ENCODE data around the gene TEKTIP1.

The TEKTIP1 gene

DNA sequence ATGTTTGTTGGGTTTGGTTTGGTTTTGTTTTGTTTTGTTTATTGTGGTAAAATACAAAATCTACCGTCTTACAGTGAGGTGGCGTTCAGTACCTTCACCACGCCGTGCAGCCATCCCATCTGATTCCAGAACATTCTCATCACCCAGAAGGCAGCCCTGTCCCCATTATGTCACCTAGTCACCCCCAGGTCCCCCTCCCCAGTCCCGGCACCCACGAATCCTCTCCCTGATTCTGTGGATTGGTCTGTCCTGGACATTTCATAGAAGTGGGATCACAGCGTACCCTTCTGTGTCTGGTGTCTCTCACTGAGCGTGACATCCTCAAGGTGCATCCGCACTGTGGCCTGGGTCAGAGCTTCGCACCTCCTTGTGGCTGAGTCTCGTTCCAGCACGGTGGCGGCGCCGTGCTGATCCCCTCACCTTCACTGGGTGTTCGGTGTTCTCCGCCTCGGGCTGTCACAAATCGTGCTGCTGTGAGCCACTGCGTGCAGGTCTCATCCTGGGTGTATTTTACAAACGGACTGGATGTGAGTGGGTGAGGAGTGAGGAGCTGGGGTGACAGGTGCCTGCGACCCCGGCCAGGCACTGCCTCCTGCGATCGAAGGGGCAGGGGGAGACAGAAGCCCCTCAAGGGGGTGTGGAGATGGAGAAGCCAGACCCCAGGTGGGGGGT, 580 bp upstream of the TEKTIP1 start:
- DNase-seq, result no peak

DNA sequence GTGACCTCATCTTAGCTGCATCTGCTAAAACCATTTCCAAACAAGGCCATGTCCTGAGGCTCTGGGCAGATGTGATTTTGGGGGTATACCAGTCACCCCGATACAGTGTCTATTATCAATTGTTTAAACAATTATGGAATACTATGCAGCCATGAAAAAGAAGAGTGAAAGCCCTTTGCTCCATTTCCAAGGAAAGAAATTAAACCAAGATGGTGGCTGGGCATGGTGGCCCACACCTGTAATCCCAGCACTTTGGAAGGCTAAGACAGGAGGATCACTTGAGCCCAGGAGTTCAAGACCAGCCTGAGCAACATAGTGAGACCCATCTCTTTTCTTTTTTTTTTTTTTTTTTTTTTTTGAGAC, 763 bp downstream of the TEKTIP1 start:
- no peak for DNase-seq

DNA sequence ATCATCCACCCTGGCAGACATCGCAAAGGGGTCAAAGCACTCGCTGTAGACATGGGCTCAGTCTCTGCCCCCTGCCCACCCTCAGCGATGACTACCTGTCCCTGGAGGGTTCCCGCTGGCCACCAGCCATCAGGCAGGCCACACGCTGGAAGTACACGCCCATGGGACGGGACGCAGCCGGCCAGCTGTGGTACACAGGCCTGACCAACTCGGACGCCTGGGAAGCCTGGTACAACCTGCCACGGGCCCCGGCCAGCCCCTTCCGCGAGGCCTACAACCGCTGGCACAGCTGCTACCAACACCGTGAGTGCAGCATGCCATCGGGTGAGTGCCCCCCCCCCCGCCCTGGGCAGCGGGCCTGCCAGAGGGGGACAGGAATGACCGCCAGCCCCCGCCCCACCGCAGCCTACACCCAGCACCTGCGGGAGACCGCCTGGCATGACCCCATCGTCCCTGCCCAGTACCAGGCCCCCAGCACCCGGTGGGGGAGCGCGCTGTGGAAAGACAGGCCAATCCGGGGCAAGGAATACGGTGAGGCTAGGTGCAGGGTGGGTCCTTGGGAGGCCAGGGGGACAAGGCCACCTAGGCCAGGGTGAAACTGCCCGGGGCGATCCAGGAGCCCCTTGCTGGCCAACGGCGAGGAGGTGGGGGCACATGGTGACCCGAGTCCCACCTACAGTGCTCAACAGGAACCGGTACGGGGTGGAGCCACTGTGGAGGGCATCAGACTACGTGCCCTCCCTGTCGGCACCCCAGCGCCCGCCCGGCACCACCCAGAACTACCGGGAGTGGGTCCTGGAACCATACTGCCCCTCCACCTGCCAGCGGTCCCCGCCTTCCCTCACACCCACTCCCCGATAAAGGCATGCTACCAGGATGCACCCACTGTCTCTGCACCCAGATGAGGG, 4.4 kb downstream of the TEKTIP1 start:
- no peak for DNase-seq

DNA sequence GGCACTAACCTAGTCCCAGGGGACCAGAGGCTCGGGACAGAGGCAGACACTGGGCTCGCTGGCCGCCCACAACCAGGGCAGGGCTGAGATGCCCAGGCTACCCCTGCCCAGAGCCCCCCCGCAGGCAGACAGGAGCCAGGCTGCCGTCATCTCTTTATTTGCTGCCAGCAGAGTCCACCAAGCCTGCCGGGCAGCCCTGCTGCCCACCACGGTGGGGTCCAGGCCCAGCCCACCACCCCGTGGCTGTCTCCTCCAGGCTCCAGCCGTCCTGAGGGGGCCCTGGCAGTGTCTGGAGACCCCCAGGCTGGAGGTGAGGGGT, 5.0 kb downstream of the TEKTIP1 start:
- no peak for DNase-seq

DNA sequence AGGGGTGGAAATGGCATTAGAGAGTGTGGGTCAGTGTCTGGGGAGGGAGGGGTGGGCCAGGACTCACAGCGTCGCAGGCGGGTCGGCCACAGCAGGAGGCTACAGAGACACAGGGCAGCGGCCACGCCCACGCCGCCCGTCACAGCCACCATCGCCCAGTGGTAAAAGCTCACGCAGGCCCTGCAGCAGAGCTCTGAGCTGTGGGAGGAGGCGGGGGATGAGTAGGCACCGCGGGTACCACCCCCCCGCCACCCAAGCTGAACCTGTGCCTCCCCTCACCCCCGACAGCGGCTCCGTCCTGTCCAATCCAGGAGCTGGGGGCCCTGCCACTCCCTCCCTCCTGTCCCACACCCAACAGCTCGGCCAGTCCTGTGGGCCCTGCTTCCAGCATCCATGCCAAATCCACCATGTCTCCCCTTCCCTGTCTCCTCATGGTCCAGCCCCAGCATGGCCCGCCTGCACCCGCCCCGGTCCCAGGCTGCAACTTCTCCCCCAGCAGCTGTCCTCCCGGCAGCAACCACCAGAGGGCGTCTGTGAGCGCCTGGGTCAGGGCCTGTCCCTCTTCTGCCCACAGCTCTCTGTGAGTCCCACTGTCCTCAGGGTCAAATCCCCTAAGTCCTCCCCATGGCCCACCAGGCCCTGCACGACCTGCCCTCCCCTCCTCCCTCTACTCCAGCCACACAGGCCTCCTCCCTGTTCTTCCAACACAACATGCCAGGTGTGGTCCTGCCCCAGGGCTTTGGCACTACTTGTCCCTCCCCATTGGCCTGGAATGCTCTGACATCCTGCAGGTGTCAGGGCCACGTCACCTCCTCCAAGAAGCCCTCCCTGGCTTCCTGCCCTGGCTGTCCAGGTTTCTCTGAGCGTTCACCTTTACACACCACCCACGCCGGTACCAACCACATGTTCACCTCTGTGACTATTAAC, 6.0 kb downstream of the TEKTIP1 start:
- peak; percentile 55 for DNase-seq

DNA sequence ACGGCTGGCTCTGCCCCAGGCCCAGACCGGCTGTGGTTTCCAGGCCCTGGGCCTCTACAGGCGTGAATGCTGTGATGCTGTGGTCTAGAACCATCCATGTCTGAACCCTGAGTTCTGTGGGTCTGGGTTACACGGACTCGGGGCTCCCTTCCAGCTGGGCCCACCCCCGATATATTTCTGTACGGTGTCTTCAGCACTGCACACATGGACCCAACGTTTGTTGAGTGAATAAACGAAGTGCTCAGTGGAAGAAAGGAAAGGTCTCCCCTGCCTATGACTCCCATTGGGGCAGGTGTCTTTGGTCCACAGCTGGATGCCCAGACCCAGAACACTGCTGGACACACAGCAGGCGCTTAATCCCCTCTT, 6.7 kb downstream of the TEKTIP1 start:
- no peak for DNase-seq

DNA sequence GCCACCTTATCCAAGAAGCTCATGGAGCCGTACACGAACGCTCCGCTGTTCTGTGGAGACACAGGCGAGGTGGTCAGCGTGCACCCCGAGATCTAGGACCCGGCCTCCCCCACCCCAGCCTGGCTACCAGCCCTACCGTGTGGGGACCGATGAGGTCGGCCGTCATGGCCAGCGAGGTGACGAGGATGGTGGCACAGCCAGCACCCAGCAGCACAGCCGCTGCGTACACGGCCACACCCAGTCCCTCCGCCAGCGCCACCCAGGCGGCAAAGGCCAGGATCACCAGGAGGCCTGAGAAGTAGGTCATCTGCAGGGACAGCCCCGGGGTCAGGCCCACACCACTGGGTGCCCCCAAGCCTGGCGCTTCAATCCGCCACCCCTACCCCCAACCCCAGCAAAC, 7.1 kb downstream of the TEKTIP1 start:
- no peak for DNase-seq

DNA sequence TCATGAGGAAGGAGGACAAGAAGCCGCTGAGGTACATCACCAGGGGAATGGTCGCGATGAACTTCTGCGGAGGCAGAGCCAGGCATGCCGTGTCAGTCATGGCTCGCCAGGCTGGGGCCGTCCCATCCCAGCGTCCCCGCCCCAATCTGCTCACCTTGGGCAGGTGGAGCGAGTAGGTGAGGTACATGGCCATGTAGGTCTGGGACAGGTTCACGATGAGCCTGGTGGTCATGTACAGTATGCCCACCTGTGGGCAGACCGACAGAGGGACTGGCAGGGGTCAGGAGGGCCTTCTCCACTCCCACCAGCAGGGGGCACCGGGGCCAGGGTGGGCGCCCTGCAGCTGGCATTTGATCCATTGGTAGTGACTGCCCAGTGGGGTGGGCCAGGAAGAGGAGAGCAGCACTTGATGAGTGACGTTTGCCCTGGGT, 8.3 kb downstream of the TEKTIP1 start:
- no peak for DNase-seq

DNA sequence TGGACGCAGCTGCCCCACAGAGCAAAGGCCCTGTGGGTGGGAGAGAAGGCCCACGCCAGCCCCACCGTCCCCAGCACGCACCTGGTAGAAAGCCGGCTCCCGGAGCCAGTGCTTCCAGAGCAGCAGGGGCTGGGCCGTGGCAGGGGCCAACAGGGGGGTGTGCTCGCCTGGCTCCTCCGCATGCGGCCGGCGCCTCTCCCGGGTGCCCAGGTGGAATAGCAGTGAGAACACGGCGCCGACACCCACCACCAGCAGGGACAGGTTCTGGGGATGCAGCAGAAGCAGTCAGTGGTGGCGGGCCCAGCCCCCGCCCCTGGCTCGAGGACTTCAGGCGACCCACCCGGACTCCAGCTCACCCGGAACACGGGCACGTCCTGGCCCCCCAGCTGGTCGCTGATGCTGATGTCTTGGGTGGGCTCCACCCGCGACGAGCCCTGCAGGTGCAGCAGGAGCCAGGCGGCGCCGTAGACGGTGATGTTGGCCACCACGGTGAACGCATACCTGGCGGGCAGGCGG, 8.9 kb downstream of the TEKTIP1 start:
- no peak for DNase-seq

DNA sequence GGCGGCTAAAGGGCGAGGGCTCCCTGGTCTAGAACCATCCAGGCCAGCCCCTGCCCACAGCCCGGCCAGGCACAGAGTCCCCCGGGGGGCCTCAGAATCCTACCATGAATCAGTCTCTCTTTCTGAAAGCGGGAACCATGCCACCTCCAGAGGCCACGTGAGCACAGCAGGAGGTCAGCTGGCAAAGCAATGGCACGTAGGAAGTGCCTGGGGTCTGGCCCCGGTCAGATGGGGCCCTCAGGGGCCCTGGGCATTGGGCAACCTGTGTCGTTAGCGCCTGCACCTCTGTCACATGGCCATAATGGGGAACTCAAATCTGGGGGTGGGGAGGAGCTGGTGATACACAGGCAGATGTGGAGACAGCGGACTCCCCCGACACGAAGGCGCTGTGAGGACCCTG, 9.6 kb downstream of the TEKTIP1 start:
- no peak for DNase-seq

DNA sequence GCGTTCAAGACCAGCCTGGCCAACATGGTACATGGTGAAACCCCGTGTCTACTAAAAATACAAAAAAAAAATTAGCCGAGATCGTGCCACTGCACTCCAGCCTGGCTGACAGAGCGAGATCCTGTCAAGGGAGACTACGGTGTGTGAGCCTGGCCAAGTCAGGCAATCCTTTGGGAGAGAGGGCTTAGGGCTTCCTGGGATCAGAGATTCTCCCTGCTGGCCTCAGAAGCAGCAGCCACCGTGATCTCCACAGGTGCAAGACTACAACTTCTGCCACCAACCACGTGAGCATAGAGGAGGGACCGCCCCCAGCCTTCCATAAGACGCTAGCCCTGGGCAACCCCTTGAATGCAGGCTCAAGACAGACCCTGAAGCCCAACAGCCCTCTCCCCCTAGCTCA, 10.8 kb downstream of the TEKTIP1 start:
- DNase-seq, result no peak

DNA sequence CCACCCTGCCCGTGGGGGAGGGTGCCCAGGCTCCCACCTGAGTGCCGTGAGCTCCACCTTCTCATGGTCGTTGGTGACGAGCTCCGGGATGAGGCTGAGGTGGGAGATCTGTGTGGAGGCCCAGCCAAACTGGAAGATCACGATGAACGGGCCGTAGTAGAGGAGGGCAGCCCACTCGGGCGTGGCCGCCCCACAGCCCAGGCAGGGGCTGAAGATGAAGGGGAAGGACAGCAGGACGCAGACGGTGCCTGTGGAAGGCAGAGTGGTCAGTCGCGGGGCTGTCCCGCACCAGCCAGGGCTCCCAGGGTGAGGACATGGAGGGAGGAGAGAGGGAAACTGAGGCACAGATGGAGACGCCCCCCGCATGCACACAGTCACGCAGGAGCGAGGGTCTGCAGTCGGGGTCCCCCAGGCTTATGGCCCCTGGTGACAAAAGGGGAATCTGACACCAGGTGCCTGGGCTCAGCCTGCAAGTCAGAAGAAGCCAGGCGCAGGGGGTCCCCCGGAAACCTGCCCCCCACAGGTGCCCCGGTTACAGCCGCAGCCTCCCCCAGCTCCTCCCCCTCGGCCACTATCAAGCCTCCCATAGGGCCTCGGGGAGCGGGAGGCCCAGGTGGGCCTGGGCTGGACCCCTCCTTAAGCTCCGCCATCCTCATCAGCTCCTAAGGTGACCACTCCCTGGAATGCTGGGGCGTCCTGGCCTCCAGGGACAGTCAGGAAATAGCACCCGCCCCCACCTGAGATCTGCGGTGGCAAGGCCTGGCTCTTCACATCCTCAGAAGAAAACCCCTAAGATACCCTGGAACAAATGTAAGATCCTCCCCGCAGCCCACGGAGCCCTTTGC, 12.2 kb downstream of the TEKTIP1 start:
- DNase-seq, result no peak

DNA sequence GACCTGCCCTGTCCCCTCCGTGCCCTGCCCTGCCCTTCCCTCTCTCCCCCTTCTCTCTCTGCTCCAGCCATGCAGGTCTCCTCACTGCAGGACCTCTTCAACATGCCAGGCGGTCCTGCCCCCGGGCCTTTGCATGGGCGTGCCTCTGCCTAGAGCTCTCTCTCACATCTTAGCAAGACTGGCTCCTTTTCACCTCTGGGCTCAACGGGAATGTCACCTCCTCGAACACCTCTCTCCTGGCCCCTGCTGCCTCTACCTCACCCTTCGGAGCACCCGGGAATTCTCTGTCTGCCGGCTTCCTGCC, 12.8 kb downstream of the TEKTIP1 start:
- no peak for DNase-seq

DNA sequence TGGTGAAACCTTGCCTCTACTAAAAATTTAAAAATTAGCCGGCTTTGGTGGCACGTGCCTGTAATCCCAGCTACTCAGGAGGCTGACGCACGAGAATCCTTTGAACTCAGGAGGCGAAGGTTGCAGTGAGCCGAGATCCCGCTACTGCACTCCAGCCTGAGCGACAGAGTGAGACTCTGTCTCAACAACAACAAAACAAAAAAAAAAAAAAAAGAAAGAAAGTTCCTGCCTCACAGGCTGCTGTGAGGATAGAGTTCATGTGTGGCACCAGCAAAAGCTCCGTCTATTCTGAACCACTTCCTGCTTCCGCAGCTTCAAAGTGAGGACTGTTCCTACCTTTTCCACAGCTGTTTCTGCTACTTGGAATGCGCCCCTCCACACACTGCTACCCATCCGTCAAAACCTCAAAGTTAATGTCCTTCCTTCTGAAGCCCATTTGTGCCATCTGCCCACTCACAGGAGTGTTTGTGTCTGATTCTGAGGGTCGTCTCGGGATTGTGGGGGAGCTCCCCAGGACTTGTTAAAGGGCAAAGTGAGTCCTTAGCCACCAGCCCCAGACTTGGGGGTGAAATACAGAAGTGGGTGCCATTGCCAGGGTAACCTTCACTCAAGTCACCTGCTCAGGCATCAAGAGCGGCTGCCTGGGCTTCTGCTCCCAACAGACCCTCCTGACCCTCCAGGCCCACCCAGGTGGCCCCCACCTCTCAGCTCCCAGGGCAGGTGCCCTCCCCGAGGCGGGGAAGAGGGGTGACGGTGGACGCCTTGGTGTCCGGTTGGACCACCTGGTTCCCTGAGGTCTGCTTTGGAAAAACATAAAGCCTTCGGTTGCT, 15.5 kb downstream of the TEKTIP1 start:
- DNase-seq, result no peak

DNA sequence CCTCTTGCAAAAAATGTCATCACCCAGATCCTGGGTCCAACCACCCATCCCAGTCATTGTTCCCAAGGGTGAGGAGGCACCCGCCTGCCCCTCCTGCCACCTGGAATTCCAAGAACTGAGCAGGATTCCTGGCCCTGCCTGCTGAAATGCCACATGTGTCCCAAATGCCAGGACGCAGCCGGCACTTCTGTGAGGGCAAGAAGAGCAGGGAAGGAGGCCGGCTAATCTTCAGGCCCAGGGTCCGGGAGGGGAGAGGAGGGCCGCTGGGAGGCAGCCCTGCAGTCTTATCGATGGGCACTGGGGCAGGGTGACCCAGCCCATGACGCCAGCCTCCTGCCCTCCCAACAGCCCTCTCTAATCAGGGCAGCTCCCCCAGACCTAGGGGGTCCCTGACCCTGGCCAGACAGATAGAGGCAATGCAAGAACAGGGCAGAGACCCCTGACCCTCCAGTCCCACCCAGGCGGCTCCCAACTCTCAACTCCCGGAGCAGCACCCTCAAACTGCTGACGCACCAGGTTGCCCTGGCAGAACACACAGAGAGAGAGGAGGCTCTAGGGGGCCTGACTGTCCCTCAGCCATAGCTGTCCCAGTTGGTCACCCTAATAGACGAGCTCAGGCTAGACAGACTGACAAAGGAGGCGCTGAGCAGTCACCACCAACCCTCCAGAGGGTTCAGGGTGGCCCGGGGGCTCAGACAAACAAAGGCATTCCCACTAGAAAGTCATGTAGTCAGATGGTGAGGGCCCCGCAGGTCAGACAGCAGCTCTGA, 16.9 kb downstream of the TEKTIP1 start:
- DNase-seq, result no peak

DNA sequence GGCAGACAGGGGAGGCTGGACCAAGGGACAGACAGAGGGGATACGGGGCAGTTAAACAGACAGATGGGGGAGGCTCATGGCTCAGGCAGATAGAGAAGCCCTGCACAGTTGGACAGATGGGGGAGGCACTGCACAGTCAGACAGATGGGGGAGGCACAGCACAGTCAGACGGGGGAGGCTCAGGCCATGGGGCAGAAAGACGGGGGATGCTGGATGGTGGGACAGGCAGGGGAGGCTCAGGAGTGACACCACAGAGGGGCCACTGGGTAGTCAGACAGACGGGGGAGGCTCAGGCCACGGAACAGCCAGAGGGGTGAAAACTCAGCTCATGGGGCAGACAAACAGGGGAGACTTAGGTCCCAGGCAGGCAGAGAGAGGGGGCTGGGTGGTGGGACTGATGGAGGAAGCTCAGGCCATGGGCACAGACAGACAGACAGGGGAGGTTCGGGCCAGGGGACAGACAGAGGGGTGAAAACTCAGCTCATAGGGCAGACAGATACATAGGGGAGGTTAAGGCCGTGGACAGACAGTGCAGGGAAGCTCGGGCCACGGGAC, 17.5 kb downstream of the TEKTIP1 start:
- no peak for DNase-seq

DNA sequence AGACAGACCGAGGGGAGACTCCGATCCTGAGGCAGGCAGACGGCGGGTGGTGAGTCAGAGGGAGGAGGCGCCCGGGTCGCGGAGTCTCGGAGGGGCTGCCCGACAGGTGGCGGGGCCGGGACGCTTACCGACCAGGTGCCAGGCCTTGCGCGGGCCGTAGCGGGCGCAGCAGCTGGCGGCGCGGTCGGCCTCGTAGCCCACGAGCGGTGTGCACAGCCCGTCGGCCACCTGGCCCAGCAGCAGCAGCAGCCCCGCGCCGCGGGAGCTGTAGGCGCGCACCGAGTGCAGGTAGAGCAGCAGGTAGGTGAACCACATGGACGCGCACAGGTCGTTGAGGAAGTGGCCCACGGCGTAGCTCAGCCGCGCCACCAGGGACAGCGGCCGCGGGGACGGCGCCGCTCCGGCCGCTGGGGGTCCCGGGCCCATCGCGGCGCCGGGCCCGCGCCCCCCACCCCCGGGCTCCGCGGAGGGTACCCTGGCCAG, 18.0 kb downstream of the TEKTIP1 start:
- no peak for DNase-seq

DNA sequence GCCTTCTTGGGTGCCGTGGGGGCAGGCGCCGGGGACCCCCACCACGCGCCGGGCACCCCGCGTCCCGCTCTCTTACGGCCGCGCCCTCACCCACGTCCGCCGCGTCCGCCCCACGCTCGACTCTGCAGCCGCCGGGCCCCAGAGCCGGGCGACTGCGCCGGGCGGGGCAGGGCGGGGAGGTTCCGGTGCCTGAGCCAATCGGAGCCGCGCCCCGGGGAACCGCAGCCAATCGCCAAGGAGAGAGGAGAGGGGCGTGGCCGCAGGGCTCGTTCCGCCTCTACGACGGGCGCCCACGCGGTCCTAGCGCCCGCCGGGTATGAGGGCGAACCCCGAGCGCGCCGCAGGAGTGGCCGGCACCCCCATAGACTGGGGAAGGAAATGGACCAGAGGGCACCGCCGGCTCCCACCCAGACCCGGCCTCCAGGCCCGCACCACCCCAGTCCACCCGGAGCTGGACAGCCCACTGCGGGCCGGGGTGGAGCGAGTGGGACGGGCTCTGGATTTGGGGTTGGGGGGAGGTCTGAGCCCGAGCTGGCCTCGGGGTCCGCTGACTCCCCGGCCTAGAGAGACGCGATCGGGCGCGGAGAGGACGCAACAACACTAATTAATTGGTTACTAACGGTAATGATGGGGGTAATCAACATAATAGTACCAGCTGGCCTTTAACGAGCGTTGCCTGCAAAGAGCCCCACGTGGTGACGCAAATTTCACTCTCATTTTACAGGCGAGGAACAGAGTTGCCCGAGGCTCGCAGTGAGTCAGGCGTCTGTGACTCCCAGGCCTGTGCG, 18.7 kb downstream of the TEKTIP1 start, which contains the start of gene MFSD12:
MFSD12 (minus strand) TSS at position 126 of the 788 bp plus-strand sequence. CDS start 183 bp downstream, outside the sequence.
- DNase-seq, result peak; percentile 93
